Skin of body (tissue), 1 donor: ENCODE measurements around the gene PRRC1. TPM values are rescaled to one million over a fixed set of nuclear protein-coding genes. Genes with fewer than 3 reads are reported as not detected.

ENCODE experiments used
- total RNA-seq: library from RNA; depleted of rRNA; stranded (reverse); fragments of >200 nt; gene quantifications from one replicate; pipeline ENCODE4 v1.2.3, GENCODE V29; 2014

The PRRC1 gene
- total RNA-seq, 1 donor from 2014 or later, result 59.0 TPM

Other genes with a start within 250 kb of the PRRC1 start
- 4.7 TPM for gene MEGF10, start 226.8 kb upstream of the PRRC1 start, total RNA-seq
- gene CTXN3, start 131.4 kb downstream of the PRRC1 start, total RNA-seq, result not detected
- not detected for gene CCDC192, start 185.8 kb downstream of the PRRC1 start, total RNA-seq